Fibroblast of the conjunctiva (primary cell): Measurements from ENCODE around the gene OXT.
"Not testable (repeated sequence)": the region's sequence is repeated elsewhere in the genome, so short reads cannot be mapped to it uniquely, and the experiment has no call there.

ENCODE experiments used
- DNase-seq: peaks from one replicate; pipeline ENCODE4 v3.0.0-alpha.2; 2010; ENCODE audit warnings: low read depth

The OXT gene

GRCh38 chr20:3071610-3072529 is at the start of gene OXT:
Gene OXT (plus strand): TSS chr20:3071620. CDS start chr20:3071656, 36 bp downstream.
- DNase-seq: no peak

GRCh38 chr20:3021777-3022176 is 49.6 kb upstream of the OXT start:
- DNase-seq: no peak

- not testable (repeated sequence) for DNase-seq
These were observed 48.6 kb upstream of the OXT start for GRCh38 chr20:3022559-3023490.

GRCh38 chr20:3027987-3028386 is 43.4 kb upstream of the OXT start:
- DNase-seq: no peak

DNA sequence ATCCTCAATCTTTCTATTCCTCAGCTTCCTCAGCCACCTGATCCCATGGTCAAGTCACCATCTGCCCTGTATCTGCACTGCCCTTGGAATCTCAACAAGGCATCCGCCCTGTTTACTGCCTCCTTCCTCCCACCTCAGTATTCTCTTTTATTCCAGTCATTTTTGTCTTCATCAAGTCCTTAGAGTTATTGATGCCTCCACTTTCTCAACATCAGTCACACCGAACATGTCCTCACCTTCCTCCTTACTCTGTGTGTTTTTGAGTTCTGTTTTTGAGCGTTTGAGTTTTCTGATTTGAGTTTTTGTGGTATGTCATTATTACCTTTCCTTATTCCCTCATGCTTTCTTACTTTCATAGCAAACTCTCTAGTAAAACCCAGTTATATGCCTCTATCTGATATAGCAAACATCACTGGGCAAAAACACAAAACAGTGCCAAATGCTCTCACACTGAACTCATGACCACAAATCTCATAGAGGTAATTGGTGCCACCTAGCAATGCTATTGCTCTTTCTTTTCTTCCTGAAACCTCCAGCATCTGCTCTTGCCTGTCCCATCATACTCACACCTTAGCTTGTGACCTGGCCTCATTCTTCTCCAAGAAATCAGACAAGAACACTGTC is 39.8 kb upstream of the OXT start:
- no peak for DNase-seq

- no peak for DNase-seq
These were observed 38.8 kb upstream of the OXT start for GRCh38 chr20:3032624-3033023.

DNA sequence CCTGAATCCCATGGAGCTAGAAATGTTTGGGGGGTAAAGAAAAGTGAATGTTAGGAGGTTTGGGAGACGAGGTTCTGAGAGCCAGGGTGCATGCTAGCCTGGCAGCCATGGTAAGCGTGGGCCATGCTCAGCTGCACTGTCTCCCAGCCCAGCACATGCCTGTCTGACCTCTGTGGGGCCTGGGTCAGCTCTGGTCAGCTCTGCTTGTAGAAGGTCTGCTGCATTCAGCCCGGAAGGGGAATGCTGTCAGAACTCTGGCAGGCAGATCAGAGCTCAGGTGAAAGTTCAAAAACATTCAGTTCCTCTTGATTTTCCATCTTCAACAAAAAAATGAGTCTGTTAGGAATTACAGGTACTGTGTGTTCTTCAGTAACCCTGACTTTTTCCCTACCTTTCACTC is 33.8 kb upstream of the OXT start:
- DNase-seq: no peak

- DNase-seq: no peak
These were observed 33.0 kb upstream of the OXT start for GRCh38 chr20:3038454-3038853.

DNA sequence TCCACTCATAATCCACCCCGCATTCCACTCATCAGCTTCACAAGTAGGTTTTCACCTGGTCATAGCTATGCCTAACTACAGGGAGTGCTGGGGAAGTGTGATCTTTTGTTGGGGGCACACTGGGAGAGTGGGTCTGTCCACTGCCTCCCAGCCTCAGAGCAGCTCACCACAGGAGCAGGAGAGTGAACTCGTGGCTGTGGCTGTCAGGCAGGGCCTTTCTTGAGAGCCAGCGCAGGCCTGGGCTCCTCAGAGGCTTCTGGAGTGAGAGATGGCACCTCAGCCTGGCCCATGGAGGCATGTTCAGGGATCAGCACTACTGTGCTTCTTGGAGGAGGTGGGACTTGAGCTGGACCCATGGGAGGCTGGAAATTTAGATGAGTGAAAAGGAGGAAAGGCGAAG is 32.0 kb upstream of the OXT start:
- DNase-seq: no peak

DNA sequence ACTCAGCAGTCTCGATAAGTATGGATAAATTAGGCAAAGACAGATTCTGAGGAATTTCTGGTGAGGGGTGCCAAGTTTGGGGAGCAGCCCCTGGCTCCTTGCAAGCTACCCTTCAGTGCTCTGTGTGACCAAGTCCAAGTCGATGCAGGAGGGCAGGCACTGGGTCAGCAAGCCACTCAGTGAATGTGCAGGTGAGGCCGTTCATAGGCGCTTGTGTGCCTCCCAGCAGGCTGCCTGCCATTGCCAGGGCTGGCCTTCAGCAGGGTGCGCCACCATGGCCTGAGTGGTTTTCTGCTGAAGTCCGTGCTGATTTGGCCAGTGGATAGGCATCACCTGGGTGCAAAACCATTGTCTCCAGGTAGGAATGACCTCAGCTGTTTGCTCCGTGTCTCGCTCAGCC is 31.3 kb upstream of the OXT start:
- no peak for DNase-seq

- no peak for DNase-seq
These were observed 29.5 kb upstream of the OXT start for GRCh38 chr20:3041854-3042409.

GRCh38 chr20:3042625-3043024 is 28.8 kb upstream of the OXT start:
- no peak for DNase-seq

- DNase-seq: no peak
These were observed 28.1 kb upstream of the OXT start, which contains the start of gene GNRH2 for GRCh38 chr20:3043322-3043721. Gene GNRH2 (plus strand): TSS chr20:3043622. CDS start chr20:3044415, 793 bp downstream.

- no peak for DNase-seq
These were observed 27.0 kb upstream of the OXT start for GRCh38 chr20:3044336-3044965.

- no peak for DNase-seq
These were observed 26.2 kb upstream of the OXT start for GRCh38 chr20:3045042-3045815.

DNA sequence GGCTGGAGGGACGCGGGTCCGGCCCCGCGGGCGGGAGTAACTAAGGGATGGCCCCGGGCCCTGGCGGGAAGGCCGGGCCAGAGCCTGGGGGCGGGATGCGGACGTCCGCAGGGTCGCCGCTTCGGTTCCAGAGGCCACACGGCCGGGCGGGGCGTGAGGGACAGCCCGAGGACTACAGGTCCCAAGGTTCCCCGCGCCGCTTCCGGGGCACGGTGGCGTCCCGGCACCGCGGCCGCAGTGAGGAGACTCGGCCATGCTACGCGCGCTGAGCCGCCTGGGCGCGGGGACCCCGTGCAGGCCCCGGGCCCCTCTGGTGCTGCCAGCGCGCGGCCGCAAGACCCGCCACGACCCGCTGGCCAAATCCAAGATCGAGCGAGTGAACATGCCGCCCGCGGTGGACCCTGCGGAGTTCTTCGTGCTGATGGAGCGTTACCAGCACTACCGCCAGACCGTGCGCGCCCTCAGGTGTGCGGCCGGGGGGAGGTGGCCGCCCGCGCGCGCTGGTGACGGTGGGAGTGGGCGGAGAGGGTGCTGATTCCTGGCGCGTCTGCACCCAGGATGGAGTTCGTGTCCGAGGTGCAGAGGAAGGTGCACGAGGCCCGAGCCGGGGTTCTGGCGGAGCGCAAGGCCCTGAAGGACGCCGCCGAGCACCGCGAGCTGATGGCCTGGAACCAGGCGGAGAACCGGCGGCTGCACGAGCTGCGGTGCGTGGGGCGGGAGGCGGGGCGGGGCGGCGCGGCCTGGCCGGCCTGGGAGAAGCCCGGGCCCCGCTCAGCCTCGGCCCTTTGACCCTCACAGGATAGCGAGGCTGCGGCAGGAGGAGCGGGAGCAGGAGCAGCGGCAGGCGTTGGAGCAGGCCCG is 25.4 kb upstream of the OXT start, which contains the start of gene MRPS26:
Gene MRPS26 (plus strand): TSS at position 237 of the 861 bp plus-strand sequence. CDS start 17 bp downstream, at position 254.
- peak; percentile 54 for DNase-seq

- no peak for DNase-seq
These were observed 24.6 kb upstream of the OXT start for GRCh38 chr20:3046677-3047462.
